Activated naive CD8-positive, alpha-beta T cell treated with anti-CD3 and anti-CD28 coated beads for 36 hours (primary cell): ENCODE data around the gene STATH. TPM values are rescaled to one million over a fixed set of nuclear protein-coding genes. Genes with fewer than 3 reads are reported as not detected.
"Not testable (repeated sequence)": the region's sequence is repeated elsewhere in the genome, so short reads cannot be mapped to it uniquely, and the experiment has no call there.

Experiments
- DNase-seq: peaks from one replicate; pipeline ENCODE4 v3.0.0; 2021
- H3K27ac Mint-ChIP-seq: one replicate; pipeline ENCODE4 v1.8.0; 2022; ENCODE audit warnings: mild to moderate bottlenecking, moderate library complexity, mixed read lengths
- H3K27me3 Mint-ChIP-seq: one replicate; pipeline ENCODE4 v1.8.0; 2022; ENCODE audit warnings: mild to moderate bottlenecking, mixed read lengths
- H3K36me3 Mint-ChIP-seq: one replicate; pipeline ENCODE4 v1.8.0; 2021; ENCODE audit warnings: mild to moderate bottlenecking, mixed read lengths
- H3K4me1 Mint-ChIP-seq: one replicate; pipeline ENCODE4 v1.8.0; 2021; ENCODE audit warnings: mixed read lengths
- H3K4me3 Mint-ChIP-seq: one replicate; pipeline ENCODE4 v1.8.0; 2022; ENCODE audit warnings: mild to moderate bottlenecking, moderate library complexity, mixed read lengths
- H3K9me3 Mint-ChIP-seq: one replicate; pipeline ENCODE4 v1.8.0; 2022; ENCODE audit warnings: mixed read lengths
- total RNA-seq, 2 experiments: library from RNA; stranded (reverse); gene quantifications; one replicate each; pipeline ENCODE4 v1.2.3, GENCODE V29; 2021

Gene STATH
- total RNA-seq = not detected

- Mint-ChIP-seq H3K4me3 (no peak within 1 kb of the TSS), H3K27ac (no peak within 1 kb of the TSS), H3K27me3 (no peaks in the 10 kb centered on the region), H3K36me3 (no peaks in the 10 kb centered on the region), H3K9me3 (no peaks in the 10 kb centered on the region), H3K4me1 (no peaks in the 10 kb centered on the region)
- DNase-seq = no peak
Measured at GRCh38 chr4:69995526-69996016, at the start of gene STATH. TSS of gene STATH (plus strand) at chr4:69995966. CDS start at chr4:69998438, 2,472 bp downstream.

DNA sequence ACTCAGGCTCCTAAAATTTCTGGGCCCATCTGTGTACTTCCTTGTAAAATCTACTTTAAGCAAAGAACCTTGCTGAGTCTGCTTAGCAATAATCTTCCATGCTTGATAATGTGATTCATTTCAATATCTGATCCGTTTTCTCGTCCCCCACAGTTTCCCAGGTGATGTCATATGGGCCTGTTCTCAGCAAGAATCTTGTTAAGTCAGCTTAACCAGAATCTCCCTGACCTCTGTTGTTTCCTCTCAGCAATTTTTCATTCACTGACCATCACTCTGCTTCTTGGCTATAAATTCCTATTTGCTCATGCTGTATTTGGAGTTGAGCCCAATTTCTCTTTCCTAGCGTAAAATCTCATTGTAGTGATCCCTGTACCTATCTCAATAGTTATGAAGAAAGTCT is 44.2 kb upstream of the STATH start:
- Mint-ChIP-seq H3K4me3 (no peak overlapping the region), H3K4me1 (no peaks in the 10 kb centered on the region), H3K9me3 (no peaks in the 10 kb centered on the region), H3K27ac (no peak overlapping the region), H3K36me3 (no peaks in the 10 kb centered on the region), H3K27me3 (no peaks in the 10 kb centered on the region)
- no peak for DNase-seq

GRCh38 chr4:69957209-69957608 is 38.6 kb upstream of the STATH start:
- no peaks in the 10 kb centered on the region for H3K9me3 Mint-ChIP-seq
- H3K4me1 Mint-ChIP-seq = no peaks in the 10 kb centered on the region
- no peak for DNase-seq
- no peak overlapping the region for H3K27ac Mint-ChIP-seq
- peaks cover 3% of the 10 kb centered on the region for H3K27me3 Mint-ChIP-seq
- H3K36me3 Mint-ChIP-seq = no peaks in the 10 kb centered on the region
- H3K4me3 Mint-ChIP-seq = no peak overlapping the region

DNA sequence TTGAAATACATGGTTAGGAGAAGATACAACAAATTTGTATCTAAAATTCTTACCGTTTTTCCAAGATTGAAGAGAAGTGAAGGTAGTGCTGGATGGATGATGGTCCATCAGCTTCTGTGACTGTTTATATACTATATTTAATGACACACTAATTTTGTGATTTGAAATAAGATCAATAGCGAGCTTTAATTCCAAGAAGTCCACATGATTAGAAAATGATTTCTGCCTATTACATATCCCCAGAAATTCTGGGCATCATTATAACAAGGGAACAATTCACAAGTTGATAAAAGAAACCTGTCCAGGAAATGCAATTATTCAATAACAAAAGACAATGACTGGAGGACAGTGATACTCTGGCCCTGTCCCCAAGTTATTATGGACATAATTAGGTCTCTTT is 30.1 kb upstream of the STATH start, which contains the start of gene CSN2:
Gene CSN2, minus strand, starts transcription at position 101 of the 400 bp plus-strand sequence. CDS start 4,733 bp downstream, outside the sequence.
- no peaks in the 10 kb centered on the region for H3K4me1 Mint-ChIP-seq
- H3K9me3 Mint-ChIP-seq = no peaks in the 10 kb centered on the region
- no peak within 1 kb of the TSS for H3K27ac Mint-ChIP-seq
- no peak for DNase-seq
- H3K27me3 Mint-ChIP-seq = no peaks in the 10 kb centered on the region
- no peaks in the 10 kb centered on the region for H3K36me3 Mint-ChIP-seq
- H3K4me3 Mint-ChIP-seq = no peak within 1 kb of the TSS

- no peak for DNase-seq
- H3K27ac Mint-ChIP-seq = no peak overlapping the region
- H3K9me3 Mint-ChIP-seq = no peaks in the 10 kb centered on the region
- no peaks in the 10 kb centered on the region for H3K4me1 Mint-ChIP-seq
- H3K4me3 Mint-ChIP-seq = no peak overlapping the region
- no peaks in the 10 kb centered on the region for H3K27me3 Mint-ChIP-seq
- no peaks in the 10 kb centered on the region for H3K36me3 Mint-ChIP-seq
Measured at GRCh38 chr4:69970071-69970470, 25.7 kb upstream of the STATH start.

GRCh38 chr4:69974631-69975030 is 21.1 kb upstream of the STATH start:
- no peak overlapping the region for H3K4me3 Mint-ChIP-seq
- peaks cover 4% of the 10 kb centered on the region for H3K27me3 Mint-ChIP-seq
- H3K4me1 Mint-ChIP-seq = no peaks in the 10 kb centered on the region
- no peak overlapping the region for H3K27ac Mint-ChIP-seq
- no peaks in the 10 kb centered on the region for H3K36me3 Mint-ChIP-seq
- H3K9me3 Mint-ChIP-seq = no peaks in the 10 kb centered on the region
- no peak for DNase-seq

DNA sequence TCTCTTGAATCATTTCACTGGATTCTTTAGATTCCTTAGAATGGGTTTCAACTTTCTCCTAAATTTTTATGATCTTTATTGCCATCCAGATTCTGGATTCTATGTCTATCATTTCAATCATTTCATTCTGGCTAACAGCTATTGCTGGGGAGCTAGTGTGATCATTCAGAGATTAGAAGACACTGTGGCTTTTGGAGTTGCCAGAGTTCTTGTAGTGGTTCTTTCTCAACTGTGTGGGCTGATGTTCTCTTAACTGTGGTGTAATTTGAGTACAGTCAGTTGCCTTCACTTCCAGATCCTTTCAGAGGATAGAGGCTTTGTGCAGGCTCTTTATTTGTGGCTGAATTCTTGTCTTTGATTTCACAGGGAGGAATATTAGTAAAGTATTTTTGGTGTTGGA is 18.2 kb upstream of the STATH start:
- no peaks in the 10 kb centered on the region for H3K9me3 Mint-ChIP-seq
- H3K36me3 Mint-ChIP-seq = no peaks in the 10 kb centered on the region
- no peak overlapping the region for H3K4me3 Mint-ChIP-seq
- peaks cover 4% of the 10 kb centered on the region for H3K27me3 Mint-ChIP-seq
- H3K27ac Mint-ChIP-seq = no peak overlapping the region
- DNase-seq = no peak
- H3K4me1 Mint-ChIP-seq = no peaks in the 10 kb centered on the region

GRCh38 chr4:69984030-69984443 is 11.7 kb upstream of the STATH start:
- no peaks in the 10 kb centered on the region for H3K9me3 Mint-ChIP-seq

GRCh38 chr4:69986663-69987062 is 9.1 kb upstream of the STATH start:
- no peaks in the 10 kb centered on the region for H3K36me3 Mint-ChIP-seq

More at GRCh38 chr4:69984030-69984443, 11.7 kb upstream of the STATH start:
- no peaks in the 10 kb centered on the region for H3K4me1 Mint-ChIP-seq
- no peaks in the 10 kb centered on the region for H3K27me3 Mint-ChIP-seq
- H3K4me3 Mint-ChIP-seq = no peak overlapping the region
- no peaks in the 10 kb centered on the region for H3K36me3 Mint-ChIP-seq
- DNase-seq = no peak
- no peak overlapping the region for H3K27ac Mint-ChIP-seq

DNA sequence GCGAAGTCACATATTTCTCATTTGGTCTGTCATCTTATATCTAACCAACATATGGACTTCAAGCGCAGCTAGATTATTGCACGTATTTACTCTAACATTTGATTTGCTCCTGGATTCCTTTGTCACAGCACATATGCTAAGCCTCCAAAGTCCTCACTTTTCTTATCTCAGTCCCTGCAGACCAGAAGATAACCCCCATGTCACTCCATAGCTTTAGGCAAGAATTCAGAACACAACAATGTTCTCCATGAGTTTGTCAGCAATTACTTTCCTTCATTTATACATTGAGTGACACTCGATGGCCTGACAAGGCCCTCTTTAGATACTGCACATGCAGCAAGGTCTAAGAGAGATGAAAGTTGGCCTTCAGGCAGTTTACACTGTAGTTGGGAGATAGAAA is 4.8 kb upstream of the STATH start:
- no peak for DNase-seq
- H3K27me3 Mint-ChIP-seq = no peaks in the 10 kb centered on the region
- H3K36me3 Mint-ChIP-seq = no peaks in the 10 kb centered on the region
- H3K9me3 Mint-ChIP-seq = no peaks in the 10 kb centered on the region
- no peaks in the 10 kb centered on the region for H3K4me1 Mint-ChIP-seq
- no peak overlapping the region for H3K27ac Mint-ChIP-seq
- H3K4me3 Mint-ChIP-seq = no peak overlapping the region

More at GRCh38 chr4:69986663-69987062, 9.1 kb upstream of the STATH start:
- H3K4me1 Mint-ChIP-seq = no peaks in the 10 kb centered on the region
- no peaks in the 10 kb centered on the region for H3K9me3 Mint-ChIP-seq
- no peak for DNase-seq
- H3K4me3 Mint-ChIP-seq = no peak overlapping the region
- no peak overlapping the region for H3K27ac Mint-ChIP-seq
- no peaks in the 10 kb centered on the region for H3K27me3 Mint-ChIP-seq

DNA sequence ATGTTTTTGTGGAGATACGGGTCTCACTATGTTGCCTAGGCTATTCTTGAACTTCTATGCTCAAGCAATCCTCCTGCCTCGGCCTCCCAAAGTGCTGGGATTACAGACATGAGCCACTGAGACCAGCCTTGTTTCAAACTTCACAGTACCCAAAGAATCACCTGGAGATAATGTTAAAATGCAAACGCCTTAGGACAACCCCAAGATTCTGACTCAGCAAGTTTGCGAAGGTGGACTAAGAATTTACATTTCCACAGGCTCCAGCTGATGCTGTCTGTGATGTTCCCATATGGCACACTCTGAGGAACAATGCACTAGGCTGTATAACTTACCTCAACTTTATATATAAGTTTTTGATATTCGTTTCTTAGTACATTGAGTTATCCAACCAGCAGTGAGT is 984 bp upstream of the STATH start:
- DNase-seq = no peak
- Mint-ChIP-seq H3K4me1 (no peaks in the 10 kb centered on the region), H3K27ac (no peak overlapping the region), H3K4me3 (no peak overlapping the region), H3K36me3 (no peaks in the 10 kb centered on the region), H3K27me3 (no peaks in the 10 kb centered on the region), H3K9me3 (no peaks in the 10 kb centered on the region)

DNA sequence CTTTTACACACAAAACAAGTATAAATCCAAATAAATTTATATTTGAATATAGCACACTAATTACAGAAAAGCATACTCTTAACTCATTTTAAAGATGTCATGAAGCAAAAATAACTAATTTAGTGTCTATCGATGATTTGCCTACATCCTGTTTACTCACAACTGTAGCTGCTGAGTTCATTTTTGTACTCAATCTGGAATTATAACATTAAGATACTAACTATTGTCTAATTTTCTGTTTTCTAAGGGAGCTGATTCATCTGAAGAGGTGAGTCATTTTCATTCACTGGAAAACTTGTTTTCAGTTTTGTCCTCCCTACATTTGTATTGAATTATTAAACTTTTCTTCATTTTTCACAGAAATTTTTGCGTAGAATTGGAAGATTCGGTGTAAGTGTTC is 3.7 kb downstream of the STATH start:
- Mint-ChIP-seq H3K36me3 (no peaks in the 10 kb centered on the region), H3K4me3 (no peak overlapping the region), H3K27ac (no peak overlapping the region), H3K4me1 (no peaks in the 10 kb centered on the region), H3K9me3 (no peaks in the 10 kb centered on the region), H3K27me3 (no peaks in the 10 kb centered on the region)
- no peak for DNase-seq

DNA sequence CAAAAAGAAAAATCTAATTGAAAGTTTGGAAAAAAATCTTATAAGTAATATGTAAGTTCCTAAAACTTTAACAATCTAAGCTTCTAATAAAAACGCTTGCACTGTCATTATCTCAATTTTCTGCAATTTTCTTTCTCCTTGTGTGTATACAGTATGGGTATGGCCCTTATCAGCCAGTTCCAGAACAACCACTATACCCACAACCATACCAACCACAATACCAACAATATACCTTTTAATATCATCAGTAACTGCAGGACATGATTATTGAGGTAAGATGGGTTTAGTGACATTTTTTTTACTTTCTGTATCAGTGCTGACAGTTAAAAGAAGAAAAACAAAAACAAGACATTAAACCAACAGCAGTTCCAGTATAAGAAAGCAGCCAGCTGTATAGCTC is 4.9 kb downstream of the STATH start:
- DNase-seq = no peak
- H3K27me3 Mint-ChIP-seq = no peaks in the 10 kb centered on the region
- H3K27ac Mint-ChIP-seq = no peak overlapping the region
- no peak overlapping the region for H3K4me3 Mint-ChIP-seq
- no peaks in the 10 kb centered on the region for H3K9me3 Mint-ChIP-seq
- no peaks in the 10 kb centered on the region for H3K36me3 Mint-ChIP-seq
- H3K4me1 Mint-ChIP-seq = no peaks in the 10 kb centered on the region

- Mint-ChIP-seq H3K4me1 (no peaks in the 10 kb centered on the region), H3K4me3 (no peak overlapping the region), H3K9me3 (no peaks in the 10 kb centered on the region), H3K27ac (no peak overlapping the region), H3K27me3 (no peaks in the 10 kb centered on the region), H3K36me3 (no peaks in the 10 kb centered on the region)
- no peak for DNase-seq
Measured at GRCh38 chr4:70002507-70002906, 6.7 kb downstream of the STATH start.

GRCh38 chr4:70008771-70009170 is 13.0 kb downstream of the STATH start:
- no peak for DNase-seq
- H3K4me3 Mint-ChIP-seq = no peak overlapping the region
- no peaks in the 10 kb centered on the region for H3K4me1 Mint-ChIP-seq
- H3K9me3 Mint-ChIP-seq = peaks cover 4% of the 10 kb centered on the region
- H3K27ac Mint-ChIP-seq = no peak overlapping the region
- H3K27me3 Mint-ChIP-seq = no peaks in the 10 kb centered on the region
- no peaks in the 10 kb centered on the region for H3K36me3 Mint-ChIP-seq

DNA sequence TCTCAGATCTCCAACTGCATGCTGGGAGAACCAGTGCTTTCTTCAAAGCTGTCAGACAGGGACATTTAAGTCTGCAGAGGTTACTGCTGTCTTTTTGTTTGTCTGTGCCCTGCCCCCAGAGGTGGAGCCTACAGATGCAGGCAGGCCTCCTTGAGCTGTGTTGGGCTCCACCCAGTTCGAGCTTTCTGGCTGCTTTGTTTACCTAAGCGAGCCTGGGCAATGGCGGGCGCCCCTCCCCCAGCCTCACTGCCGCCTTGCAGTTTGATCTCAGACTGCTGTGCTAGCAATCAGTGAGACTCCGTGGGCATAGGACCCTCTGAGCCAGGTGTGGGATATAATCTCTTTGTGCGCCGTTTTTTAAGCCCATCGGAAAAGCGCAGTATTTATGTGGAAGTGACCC is 23.2 kb downstream of the STATH start:
- H3K27ac Mint-ChIP-seq, H3K4me1 Mint-ChIP-seq, H3K4me3 Mint-ChIP-seq, H3K36me3 Mint-ChIP-seq, H3K9me3 Mint-ChIP-seq, H3K27me3 Mint-ChIP-seq, DNase-seq: not testable (repeated sequence)

GRCh38 chr4:70023218-70023617 is 27.5 kb downstream of the STATH start:
- Mint-ChIP-seq H3K27ac (no peak overlapping the region), H3K36me3 (no peaks in the 10 kb centered on the region), H3K4me1 (no peaks in the 10 kb centered on the region), H3K9me3 (no peaks in the 10 kb centered on the region), H3K27me3 (no peaks in the 10 kb centered on the region), H3K4me3 (no peak overlapping the region)
- DNase-seq = no peak
